ENCODE results near the gene ERBB4.
"Not testable (repeated sequence)": the region's sequence is repeated elsewhere in the genome, so short reads cannot be mapped to it uniquely, and the experiment has no call there.

ERBB4 gene

DNA sequence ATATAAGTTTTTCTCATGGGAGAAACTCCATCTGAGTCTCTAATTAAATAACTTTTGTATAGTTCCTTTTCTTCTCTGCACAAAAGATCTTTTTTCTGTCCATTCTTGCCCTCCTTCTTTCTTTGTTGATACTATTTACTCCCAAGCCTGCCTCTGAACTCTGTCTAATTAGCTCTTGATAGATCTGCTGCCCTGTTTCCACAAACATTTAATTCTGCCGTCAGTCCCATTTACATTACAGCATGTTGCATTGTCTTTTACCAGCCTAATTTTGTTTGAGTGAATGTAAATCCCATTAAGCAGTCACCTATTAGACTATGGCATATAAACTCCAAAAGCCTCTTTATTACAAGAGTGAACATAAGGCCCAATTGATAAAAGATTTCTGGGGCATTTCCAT lies 254.4 kb downstream of the ERBB4 start:
- no peak for DNase-seq

DNA sequence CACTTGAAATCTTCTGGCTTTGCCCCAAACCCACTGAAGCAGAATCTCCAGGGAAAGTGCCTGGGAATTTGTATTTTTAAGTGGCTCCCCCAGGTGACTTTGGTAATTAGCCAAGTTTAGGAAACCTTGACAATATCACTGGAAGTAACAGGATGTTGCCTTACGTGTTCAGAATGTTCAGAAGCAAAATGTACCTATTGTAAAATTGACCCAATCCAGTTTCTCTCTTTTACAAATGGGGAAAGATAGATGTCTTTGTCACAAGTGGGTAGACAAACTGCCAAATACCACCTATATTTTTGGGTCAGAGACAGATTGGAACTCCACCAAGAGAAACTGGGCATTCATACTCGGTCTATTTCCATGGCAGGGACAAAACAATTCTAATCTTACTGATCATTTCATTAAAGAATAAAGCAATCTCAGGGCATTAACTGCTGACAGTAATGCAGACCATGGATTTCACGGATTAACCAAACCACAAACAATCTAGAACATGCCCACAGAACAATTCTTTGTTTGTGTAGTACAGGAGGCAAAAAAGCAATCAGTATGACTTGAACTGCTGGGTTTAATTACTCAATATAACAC lies 255.8 kb downstream of the ERBB4 start:
- DNase-seq: no peak

DNA sequence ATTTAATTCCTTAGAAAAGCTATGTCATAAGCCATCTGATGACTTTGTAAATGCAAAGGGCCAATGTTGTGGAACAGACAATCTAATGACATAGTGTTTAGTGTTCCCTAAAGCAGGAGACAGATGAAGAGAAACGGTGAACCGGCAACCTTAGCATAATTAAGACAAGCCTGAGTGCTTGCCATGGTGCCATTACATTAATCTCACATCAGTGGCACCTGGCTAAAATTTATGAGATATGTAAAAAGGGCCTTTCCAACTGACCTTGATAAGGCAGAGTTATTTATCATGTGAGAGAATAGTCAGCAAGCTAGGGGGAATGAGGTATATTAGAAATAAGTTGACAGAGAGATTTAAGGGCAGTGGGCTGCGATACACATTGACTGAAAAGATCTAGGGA lies 261.8 kb downstream of the ERBB4 start:
- DNase-seq: no peak

DNA sequence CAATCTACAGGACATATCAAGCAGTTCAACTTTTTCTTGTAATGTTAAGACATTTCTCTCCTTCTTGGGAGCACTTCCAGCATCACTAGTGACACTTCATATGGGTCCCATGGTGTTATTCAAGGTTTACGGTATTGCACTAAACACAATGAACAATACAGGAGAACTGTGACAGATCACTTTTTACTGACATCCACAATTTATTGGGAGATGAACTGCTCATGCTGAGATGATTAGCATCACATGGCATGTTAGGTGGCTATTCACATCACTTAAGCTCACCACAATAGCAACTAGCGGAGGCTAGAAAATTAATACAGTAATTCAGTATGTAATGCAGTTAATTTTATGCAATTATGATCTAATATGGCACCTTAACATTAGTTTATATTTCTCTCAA lies 264.4 kb downstream of the ERBB4 start:
- DNase-seq: no peak

DNA sequence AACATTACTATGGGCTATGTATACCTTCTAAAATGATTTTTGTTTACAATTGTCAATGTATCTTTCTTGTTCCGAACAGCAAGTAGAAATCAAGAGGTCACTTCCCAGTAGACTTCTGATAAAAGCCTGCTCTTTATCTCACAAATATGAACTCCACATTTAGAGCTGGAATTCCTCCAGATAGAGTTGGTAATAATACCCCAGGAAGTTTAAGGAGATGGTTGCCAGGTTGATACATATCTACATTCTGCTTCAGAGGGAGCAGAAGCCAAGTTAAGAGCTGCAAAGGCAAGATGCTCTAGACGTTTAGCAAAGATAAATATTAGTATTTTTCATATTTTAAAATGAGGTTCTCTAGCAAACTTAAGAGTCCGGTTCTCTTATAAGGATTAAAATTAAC lies 267.0 kb downstream of the ERBB4 start:
- no peak for DNase-seq

DNA sequence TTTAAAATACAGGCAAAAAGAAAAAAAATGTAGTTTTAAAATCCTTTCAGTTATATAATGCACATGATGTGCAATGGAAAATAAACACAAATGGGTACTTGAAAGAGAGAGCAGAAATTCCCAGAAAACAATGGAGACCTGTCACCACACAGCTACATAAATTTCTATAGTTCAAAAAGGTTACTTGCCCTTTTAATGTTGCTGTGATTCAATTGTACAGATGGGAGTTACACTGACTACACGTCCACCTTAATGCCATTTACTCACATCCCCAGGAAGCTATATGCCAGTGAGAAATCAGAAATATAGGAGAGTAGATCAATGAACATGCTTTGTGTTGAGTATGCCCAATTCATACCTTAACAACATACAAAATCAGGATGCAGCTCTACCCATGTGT lies 269.6 kb downstream of the ERBB4 start:
- DNase-seq: no peak

DNA sequence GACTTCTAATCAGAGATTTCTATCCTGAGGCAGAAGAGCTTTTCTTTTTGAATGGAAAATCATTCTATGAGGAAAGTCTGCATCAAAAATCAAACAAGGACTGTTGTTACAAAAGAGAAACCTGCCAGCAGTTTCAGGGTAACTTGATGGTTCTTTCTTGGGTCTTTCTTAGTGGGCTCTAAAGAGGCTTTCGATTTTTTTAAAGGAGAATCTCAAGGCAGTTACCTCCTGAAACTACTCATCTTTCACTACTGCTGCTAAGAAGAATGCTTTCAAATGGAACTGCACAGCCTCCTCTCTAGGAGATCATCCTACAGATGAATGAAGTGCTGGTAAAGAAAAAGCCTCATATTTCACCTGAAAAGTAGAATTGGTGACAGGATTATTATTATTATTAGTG lies 272.3 kb downstream of the ERBB4 start:
- DNase-seq: no peak

DNA sequence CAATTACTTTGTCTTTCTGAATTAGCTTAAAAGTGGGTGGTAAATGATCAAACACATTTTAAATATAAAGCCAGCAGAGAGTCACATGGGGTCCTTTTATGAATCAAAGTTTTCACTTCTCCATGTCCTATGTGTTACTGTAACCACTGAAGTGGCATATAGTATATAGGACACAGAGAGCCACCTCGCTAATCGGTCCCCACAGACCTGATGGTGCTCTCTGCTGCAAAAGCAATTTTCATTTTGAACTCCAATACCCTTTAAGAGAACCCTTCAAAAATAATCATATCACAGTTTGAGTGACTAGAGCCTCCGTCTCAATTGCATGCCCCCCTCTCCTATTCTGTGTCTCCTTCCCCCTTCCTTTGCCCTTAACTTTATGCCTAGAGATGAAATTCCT lies 272.8 kb downstream of the ERBB4 start:
- DNase-seq: no peak

DNA sequence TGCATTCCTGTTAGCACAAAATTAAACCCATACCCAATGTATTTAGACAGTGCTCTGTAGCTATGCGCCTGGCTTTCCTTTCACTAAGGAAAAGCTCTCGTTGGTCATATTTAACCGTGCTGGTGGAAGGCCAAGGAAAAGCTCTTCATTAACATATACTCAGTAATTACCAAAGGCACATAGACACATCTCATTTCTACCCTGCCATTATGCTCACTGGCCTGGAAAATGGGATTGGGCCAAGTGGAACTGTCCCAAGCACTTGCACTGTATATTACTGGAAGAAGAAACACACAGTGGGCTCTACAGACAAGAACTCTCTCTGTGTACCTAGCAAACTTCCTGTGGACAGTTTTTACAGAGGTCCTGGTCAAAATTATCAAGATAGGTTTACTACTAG lies 274.4 kb downstream of the ERBB4 start:
- no peak for DNase-seq

DNA sequence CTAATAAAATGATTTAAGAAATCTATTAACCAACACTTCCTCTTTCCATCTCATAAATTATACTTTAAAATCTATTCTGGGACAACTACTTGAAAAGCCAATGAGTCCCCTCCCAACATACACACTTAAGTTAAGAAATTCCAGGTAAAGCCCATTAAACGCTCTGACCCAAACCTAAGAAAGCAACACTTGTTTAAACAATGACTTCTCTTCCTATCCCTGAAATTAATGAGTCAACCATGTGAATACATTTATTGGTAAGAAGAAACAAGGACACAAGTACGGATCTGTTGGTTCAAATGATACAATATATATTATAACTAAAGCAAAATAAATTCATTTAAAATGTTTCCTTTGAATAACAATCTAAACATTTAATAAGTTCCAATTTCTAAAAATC lies 279.4 kb downstream of the ERBB4 start:
- DNase-seq: no peak

DNA sequence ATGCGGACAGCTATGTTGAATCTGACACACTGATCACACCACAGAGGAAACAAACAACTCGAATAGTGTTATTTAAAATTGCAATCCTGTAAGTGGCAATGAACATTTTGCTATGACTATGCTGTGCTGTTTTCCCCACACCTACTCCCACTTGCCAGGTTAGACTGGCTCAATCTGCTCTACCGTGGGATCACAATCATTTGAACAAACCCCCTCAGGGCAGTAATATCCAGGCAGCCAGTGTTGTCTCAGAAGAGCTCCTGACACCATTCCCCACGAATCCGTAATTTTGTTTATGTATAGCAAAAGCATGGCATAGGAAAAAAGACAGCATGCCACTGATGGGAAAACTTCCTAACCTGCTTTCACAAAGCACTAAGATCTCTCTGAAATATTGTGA lies 284.3 kb downstream of the ERBB4 start:
- DNase-seq: no peak

DNA sequence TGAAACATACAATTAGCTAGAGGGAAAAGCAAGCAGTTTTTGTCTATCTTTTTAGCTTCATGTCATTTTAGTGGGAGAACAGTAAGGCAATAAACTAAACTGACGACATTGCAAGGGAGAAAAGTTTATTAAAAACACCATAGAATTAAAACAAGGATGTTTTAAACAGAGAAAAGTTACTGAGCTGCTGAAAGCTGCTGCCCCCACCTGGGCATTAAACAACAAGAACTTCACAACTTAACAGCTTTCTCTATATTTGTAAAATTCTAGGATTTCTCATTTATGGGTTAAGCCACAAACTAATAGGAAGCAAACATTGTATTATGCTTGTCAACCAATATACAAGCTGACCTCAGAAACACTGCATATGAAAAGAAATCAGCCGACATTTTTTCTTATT lies 289.2 kb downstream of the ERBB4 start:
- no peak for DNase-seq

DNA sequence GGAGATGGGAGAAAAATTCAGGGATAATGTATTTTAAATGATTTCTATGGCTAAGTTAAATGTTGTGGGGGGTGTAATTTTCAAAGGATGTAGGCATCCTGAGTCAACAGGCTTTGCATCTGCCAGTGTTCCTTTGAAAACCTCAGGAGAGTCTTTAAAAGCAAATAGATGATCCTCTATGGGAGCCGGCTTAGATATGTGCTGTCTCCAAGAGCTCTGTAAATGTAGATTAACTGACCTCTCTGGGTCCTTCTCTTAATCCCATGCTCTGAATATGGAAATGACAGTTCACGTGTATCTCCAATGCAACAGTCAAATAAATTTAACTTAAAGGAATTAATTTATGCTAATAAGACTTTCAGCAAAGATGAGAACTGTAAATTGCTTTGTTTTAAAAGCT lies 292.7 kb downstream of the ERBB4 start:
- DNase-seq: no peak

DNA sequence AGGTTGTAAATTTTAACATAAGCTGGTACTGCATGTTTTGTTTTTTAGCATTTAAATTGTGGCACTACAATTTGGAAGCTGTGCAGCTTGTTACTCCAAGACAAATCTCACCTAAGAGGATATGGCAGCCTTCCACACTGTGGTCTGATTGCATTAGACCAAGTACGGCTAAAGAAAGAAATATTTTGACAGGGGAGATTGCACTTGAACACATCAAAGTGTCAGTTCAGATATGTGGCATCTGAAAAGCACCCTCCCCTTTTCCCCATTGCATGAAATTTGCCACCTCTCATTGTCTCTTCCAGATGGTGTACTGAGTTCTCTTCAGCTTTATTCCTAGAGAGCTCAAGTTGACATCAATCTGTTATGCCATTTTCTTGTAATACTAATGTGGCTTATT lies 295.9 kb downstream of the ERBB4 start:
- DNase-seq: no peak

DNA sequence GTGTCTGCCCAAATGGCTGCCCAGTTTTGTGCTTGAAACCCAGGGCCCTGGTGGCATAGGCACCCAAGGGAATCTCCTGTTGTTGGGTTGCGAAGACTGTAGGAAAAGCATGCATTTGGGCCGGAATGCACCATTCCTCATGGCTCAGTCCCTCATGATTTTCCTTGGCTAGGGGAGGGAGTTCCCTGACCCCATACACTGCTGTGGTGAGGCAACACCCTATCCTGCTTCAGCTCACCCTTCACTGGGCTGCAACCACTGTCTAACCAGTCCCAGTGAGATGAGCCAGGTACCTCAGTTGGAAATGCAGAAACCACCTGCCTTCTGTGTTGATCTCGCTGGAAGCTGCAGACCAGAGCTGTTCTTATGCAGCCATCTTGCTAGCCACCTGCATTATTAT lies 300.4 kb downstream of the ERBB4 start:
- not testable (repeated sequence) for DNase-seq

DNA sequence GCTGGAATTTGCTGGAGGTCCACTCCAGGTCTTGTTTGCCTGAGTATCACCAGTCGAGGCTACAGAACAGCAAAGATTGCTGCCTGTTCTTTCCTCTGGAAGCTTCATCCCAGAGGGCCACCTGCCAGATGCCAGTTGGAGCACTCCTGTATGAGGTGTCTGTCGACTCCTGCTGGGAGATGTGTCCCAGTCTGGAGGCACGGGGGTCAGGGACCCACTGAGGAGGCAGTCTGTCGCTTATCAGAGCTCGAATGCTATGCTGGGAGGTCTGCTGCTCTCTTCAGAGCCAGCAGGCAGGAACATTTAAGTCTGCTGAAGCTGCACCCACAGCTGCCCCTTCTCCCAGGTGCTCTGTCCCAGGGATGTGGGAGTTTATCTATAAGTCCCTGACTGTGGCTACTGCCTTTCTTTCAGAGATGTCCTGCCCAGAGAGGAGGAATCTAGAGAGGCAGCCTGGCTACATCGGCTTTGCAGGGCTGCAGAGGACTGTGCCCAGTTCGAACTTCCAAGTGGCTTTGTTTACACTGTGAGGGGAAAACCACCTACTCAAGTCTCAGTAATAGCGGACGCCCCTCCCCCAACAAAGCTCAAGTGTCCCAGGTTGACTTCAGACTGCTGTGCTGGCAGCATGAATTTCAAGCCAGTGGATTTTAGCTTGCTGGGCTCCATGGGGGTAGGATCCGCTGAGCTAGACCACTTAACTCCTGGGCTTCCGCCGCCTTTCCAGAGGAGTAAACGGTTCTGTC lies 301.1 kb downstream of the ERBB4 start:
- no peak for DNase-seq

DNA sequence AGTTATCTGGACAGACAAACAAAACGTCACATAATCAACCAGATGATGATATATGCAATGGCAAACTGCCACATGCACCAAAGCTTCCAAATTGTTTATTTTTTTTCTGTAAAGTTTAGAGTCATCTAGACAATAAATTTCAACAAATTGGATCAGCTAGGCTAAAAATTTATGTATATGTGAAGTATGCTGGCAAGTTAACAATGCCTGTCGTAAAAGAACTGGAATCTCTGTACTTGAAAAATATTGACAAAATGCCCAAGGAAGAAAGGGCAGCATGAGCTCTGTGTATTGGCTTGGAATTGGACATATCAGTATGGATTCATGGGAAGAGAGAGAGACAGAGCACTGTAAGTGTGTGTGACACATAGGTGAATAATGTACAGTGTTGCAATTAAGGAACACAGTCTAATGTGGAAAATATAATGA lies 309.8 kb downstream of the ERBB4 start:
- DNase-seq: no peak

DNA sequence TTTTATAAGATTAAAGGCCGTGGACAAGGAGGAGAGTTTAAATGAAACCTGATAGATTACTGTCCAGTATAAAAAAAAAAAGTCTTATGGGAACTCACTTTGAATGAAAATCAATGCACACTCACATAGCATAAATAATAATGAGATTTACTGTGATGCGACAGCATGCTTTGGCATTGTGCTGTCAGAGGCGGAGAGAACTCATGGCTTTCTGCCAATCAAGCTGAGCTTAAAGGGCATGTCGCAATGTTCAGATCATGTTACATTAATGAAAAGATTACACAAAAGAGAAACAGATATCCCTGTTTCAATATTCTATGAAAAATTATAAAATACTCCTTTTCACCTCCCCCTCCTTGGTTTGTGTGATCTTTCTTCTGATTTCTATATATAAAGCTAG lies 310.8 kb downstream of the ERBB4 start:
- no peak for DNase-seq

DNA sequence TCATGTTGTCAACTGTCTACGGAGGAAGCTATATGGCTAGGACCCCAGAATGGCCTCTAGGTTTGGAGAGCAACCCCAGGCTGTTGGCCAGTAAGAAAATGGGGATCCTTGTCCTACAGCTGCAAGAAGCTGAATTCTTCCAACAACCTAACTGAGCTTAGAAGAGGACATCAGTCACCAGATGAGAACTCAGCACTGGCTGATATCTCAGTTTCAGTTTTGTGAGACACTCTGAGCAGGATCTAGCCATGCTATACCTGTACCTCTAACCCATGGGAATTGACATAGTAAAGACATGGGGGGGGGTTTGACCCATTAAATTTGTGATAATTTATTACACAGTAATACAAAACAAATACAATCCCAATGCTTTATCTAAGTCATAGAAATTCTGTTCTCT lies 312.5 kb downstream of the ERBB4 start:
- no peak for DNase-seq

DNA sequence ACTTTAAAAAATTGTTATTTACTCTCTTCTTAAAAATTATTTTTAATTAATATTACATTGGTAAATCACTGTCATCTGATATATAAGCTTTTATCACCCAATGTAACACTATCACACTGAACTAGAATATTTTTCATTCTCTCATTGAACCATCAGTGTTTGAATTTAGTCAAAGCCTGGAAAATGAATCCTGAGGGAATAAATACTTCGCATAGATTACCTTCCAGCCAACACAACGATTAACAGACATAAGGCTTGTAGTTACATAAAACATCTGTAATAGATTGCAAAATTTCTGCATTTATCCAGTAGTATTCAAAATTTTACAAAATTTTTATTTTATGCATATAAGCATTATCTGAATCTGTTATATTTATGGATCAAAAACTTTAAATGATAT lies 314.9 kb downstream of the ERBB4 start:
- DNase-seq: no peak

DNA sequence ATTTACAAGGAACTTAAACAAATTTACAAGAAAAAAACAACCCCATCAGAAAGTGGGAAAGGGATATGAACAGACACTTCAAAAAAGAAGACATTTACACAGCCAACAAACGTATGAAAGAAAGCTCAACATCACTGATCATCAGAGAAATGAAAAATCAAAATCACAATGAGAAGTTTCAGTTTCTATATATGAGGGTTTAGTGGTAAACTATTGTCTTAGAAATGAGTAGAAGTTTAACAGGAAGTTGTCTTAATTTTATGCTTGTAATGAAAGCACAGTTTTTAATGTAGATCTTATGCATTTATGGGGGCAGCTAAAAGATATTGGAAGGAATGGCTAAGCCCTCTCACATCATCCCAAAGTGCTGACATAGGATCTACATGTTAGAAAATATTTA lies 325.4 kb downstream of the ERBB4 start:
- DNase-seq: no peak

DNA sequence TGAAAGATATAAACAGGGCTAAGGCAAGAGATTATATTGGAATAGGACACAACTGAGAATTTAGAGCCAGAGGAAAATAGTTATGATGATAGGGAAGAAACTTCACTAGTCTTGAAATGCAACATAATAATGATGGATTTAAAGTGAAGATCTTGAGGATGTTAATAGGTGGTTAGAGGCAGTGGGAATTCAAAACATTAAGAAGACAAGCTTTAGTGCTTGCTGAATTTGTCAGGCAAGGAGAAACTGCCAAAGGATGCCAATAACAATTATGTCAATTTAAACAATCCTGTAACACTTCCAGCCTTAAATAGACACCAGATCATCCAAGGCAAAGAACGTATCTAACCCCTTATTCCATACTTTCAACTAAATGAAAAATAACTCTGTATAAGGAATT lies 330.1 kb downstream of the ERBB4 start:
- DNase-seq: no peak

DNA sequence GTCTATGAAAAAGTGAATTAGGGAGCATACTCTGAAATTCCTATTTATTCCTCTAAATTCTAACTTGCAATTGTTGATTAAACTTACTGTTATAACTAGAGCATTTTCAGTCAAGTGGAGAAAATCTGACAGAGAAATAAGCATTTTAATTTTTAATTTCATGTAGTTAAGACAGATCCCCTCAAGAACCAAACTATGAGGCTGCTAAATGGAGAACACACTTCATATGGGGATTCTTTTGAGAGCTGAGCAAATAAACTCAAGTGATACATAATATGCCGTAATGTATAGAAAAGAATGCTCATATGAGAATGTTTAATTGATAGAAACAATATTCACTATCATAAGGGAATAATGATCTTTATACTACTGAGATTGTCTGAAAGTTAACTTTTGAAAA lies 340.8 kb downstream of the ERBB4 start:
- no peak for DNase-seq

DNA sequence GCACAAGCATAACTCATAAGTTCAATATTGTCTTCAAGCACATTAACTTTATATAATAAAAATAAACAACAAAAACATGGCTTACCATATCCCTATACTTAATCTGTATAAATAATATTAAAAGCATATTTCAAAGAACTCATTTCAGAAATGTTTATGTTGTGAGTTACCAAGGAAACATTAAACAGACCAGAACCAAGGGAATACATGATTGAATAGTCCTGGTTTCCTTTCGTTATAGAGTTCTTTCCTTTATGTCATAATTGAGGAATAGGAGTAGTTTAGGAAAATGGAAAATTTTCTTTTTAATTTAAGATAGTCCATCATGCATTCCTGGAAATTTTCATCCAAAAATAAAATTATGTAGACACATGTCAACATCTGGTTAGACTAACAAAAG lies 343.0 kb downstream of the ERBB4 start:
- DNase-seq: no peak

DNA sequence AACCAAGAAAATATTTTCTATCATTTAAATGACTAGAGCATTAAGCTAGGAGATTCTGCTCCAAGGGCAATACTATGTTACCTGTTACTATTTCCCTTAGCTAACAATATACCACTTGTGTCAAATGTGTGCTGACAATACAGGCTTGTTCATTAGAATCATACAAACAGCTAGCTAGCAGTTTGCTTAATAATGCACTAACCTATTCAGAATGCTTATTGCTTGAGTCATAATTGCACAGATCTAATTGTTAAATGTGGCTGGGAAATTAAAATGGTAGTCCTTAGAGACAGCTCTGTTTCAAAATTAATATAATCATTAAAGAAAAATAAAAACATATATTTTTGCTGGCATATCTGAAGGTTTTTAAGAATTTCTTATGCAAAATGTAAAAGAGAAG lies 344.2 kb downstream of the ERBB4 start:
- DNase-seq: no peak

Data from activated CD4-positive, alpha-beta T cell treated with anti-CD3 and anti-CD28 coated beads, Interleukin-2, amount 50 U/mL, for 4 hours (primary cell).